Neuronal stem cell (in vitro differentiated cells): ENCODE results near the gene SLC8B1.

ENCODE experiments used
- DNase-seq: peaks from one replicate; pipeline ENCODE4 v3.0.0-alpha.2; 2013; ENCODE audit warnings: low spot score
- H2AFZ ChIP-seq: one replicate; pipeline ENCODE4 v1.6.1; 2013; ENCODE audit warnings: mild to moderate bottlenecking, low read length, inconsistent platforms
- H2AK5ac ChIP-seq: 2 replicates; pipeline ENCODE4 v1.6.1; 2013; ENCODE audit warnings: low read depth, mild to moderate bottlenecking, inconsistent platforms, low read length, moderate library complexity, mixed read lengths
- H2BK120ac ChIP-seq: 2 replicates; pipeline ENCODE4 v1.6.1; 2013; ENCODE audit warnings: low read depth, mild to moderate bottlenecking, inconsistent platforms, low read length, moderate library complexity, mixed read lengths
- H2BK12ac ChIP-seq: one replicate; pipeline ENCODE4 v1.6.1; 2013; ENCODE audit warnings: low read length, inconsistent platforms
- H2BK15ac ChIP-seq: 2 replicates; pipeline ENCODE4 v1.6.1; 2013; ENCODE audit warnings: mild to moderate bottlenecking, low read length, inconsistent platforms, mixed read lengths
- H2BK5ac ChIP-seq: one replicate; pipeline ENCODE4 v1.6.1; 2013; ENCODE audit warnings: inconsistent platforms, mild to moderate bottlenecking, low read length, moderate library complexity
- H3K14ac ChIP-seq: one replicate; pipeline ENCODE4 v1.6.1; 2013; ENCODE audit warnings: low read length, inconsistent platforms
- H3K18ac ChIP-seq: 2 replicates; pipeline ENCODE4 v1.6.1; 2013; ENCODE audit warnings: low read length, inconsistent platforms
- H3K23ac ChIP-seq: 2 replicates; pipeline ENCODE4 v1.6.1; 2013; ENCODE audit warnings: low read depth, mild to moderate bottlenecking, mixed read lengths, low read length, inconsistent platforms; ENCODE audit not compliant: poor library complexity
- H3K27ac ChIP-seq: replicated peaks from 3 replicates; pipeline ENCODE4 v1.5.1; 2013; ENCODE audit warnings: low read length, inconsistent platforms
- H3K27me3 ChIP-seq, 3 experiments: 2 replicates each; pipeline ENCODE4 v1.6.1; 2013; ENCODE audit warnings: low read length in 3 of 3, mild to moderate bottlenecking in 2 of 3, inconsistent platforms in 1 of 3, low read depth in 1 of 3, mixed read lengths in 1 of 3, moderate library complexity in 1 of 3; ENCODE audit not compliant: control insufficient read depth in 3 of 3, insufficient read depth in 3 of 3
- H3K36me3 ChIP-seq, 2 donors: replicated peaks in 1 of 2; 2 replicates each; pipeline ENCODE4 v1.6.1; 2013; ENCODE audit warnings: low read length in 2 of 2; ENCODE audit not compliant: control insufficient read depth in 2 of 2, insufficient read depth in 2 of 2
- H3K4ac ChIP-seq: 2 replicates; pipeline ENCODE4 v1.6.1; 2013; ENCODE audit warnings: inconsistent platforms, mild to moderate bottlenecking, low read length, moderate library complexity
- H3K4me1 ChIP-seq, 2 donors: 1 replicate in 1 of 2; 2 replicates in 1 of 2; pipeline ENCODE4 v1.6.1; 2013; ENCODE audit warnings: low read length in 2 of 2, low read depth in 1 of 2; ENCODE audit not compliant: control insufficient read depth in 2 of 2, insufficient read depth in 1 of 2
- H3K4me2 ChIP-seq: one replicate; pipeline ENCODE4 v1.6.1; 2013; ENCODE audit warnings: mild to moderate bottlenecking, low read length, inconsistent platforms; ENCODE audit not compliant: insufficient read depth, poor library complexity, severe bottlenecking
- H3K4me3 ChIP-seq, 2 donors: 2 replicates each; pipeline ENCODE4 v1.5.1; 2013; ENCODE audit warnings: low read length in 2 of 2, mild to moderate bottlenecking in 2 of 2, inconsistent platforms in 1 of 2, moderate library complexity in 1 of 2
- H3K79me1 ChIP-seq: one replicate; pipeline ENCODE4 v1.6.1; 2013; ENCODE audit warnings: low read depth, mild to moderate bottlenecking, inconsistent platforms, low read length, moderate library complexity
- H3K9ac ChIP-seq: one replicate; pipeline ENCODE4 v1.6.1; 2013; ENCODE audit warnings: mild to moderate bottlenecking, low read depth, low read length, inconsistent platforms; ENCODE audit not compliant: poor library complexity
- H3K9me3 ChIP-seq, 2 donors: replicated peaks in 1 of 2; 2 replicates each; pipeline versions ENCODE3 to v1.6.1; 2013; ENCODE audit warnings: low read length in 2 of 2, mild to moderate bottlenecking in 2 of 2, inconsistent platforms in 1 of 2, low read depth in 1 of 2, mixed read lengths in 1 of 2, moderate library complexity in 1 of 2; ENCODE audit not compliant: control insufficient read depth in 2 of 2, insufficient read depth in 1 of 2
- H4K8ac ChIP-seq: one replicate; pipeline ENCODE4 v1.6.1; 2013; ENCODE audit warnings: low read depth, mild to moderate bottlenecking, inconsistent platforms, low read length, moderate library complexity
- H4K91ac ChIP-seq: one replicate; pipeline ENCODE4 v1.6.1; 2013; ENCODE audit warnings: low read length, low read depth, mild to moderate bottlenecking, inconsistent platforms; ENCODE audit not compliant: poor library complexity
- WGBS, 2 donors: extraction: QIAGEN DNeasy Blood & Tissue Kit; methylation state at CpG; one replicate each; pipeline ENCODE4 v1.1.7; 2013; ENCODE audit warnings: missing lambda C conversion rate in 2 of 2, mixed read lengths in 1 of 2; ENCODE audit not compliant: insufficient read length in 2 of 2, insufficient replicate concordance in 1 of 2; ENCODE audit errors: extremely low coverage in 2 of 2; 5-methylcytosine and 5-hydroxymethylcytosine counted together

Gene SLC8B1

GRCh38 chr12:113328368-113328889, 6.5 kb downstream of the SLC8B1 start:
- H3K36me3 ChIP-seq, result no peaks in the 10 kb centered on the region
- no peak overlapping the region for H2BK5ac ChIP-seq
- no peak overlapping the region for H3K18ac ChIP-seq
- no peak overlapping the region for H3K9ac ChIP-seq
- no peaks in the 10 kb centered on the region for H3K27me3 ChIP-seq
- no peaks in the 10 kb centered on the region for H3K79me1 ChIP-seq
- no peak overlapping the region for H2AFZ ChIP-seq
- no peak overlapping the region for H3K27ac ChIP-seq
- H4K91ac ChIP-seq, result no peak overlapping the region
- no peaks in the 10 kb centered on the region for H3K4me1 ChIP-seq
- no peak overlapping the region for H2BK15ac ChIP-seq
- no peak for DNase-seq
- no peak overlapping the region for H3K4ac ChIP-seq
- H2AK5ac ChIP-seq, result no peak overlapping the region
- H3K4me2 ChIP-seq, result no peak overlapping the region
- H4K8ac ChIP-seq, result no peak overlapping the region
- no peak overlapping the region for H3K23ac ChIP-seq
- no peak overlapping the region for H3K4me3 ChIP-seq
- no peak overlapping the region for H3K14ac ChIP-seq
- no CpG with 5 or more reads among the region's 5 CpGs for WGBS, 2 donors
- peaks cover 0 to 2% of the 10 kb centered on the region in 2 donors for H3K9me3 ChIP-seq
- H2BK12ac ChIP-seq, result no peak overlapping the region
- H2BK120ac ChIP-seq, result no peak overlapping the region

GRCh38 chr12:113326775-113327395, 8.0 kb downstream of the SLC8B1 start:
- Histone ChIP-seq H3K4ac (no peak overlapping the region), H3K36me3 (no peaks in the 10 kb centered on the region), H4K8ac (no peak overlapping the region), H3K79me1 (no peaks in the 10 kb centered on the region), H2BK12ac (no peak overlapping the region), H3K18ac (no peak overlapping the region), H2BK5ac (no peak overlapping the region), H3K4me3 (no peak overlapping the region), H3K9me3 (peaks cover 0 to 4% of the 10 kb centered on the region in 2 donors), H3K23ac (no peak overlapping the region), H3K27me3 (no peaks in the 10 kb centered on the region), H3K27ac (no peak overlapping the region), H2AK5ac (no peak overlapping the region), H3K14ac (no peak overlapping the region), H4K91ac (no peak overlapping the region), H3K9ac (no peak overlapping the region), H2AFZ (no peak overlapping the region), H3K4me1 (no peaks in the 10 kb centered on the region), H2BK15ac (no peak overlapping the region), H3K4me2 (no peak overlapping the region), H2BK120ac (no peak overlapping the region)
- no CpG with 5 or more reads among the region's 4 CpGs for whole genome bisulfite sequencing, 2 donors
- DNase-seq, result no peak

DNA sequence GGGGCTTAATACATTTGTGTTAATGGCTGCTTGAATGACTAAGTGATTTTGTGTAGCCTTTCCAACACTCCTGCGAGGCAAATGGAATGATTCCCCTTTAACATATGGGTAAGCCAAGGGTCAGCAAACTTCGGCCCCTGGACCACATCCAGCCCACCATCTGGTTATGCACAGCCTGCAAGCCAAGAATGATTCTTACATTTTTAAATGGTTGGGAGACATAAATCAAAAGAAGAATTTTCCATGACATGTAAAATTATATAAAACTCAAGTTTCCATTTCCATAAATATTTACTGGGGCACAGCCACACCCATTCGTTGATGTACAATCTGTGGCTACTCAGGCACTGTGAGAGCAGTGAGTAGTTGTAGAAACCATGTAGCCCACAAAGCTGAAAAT, 9.0 kb downstream of the SLC8B1 start:
- Histone ChIP-seq H2BK15ac (no peak overlapping the region), H3K18ac (no peak overlapping the region), H3K9me3 (peaks cover 5% of the 10 kb centered on the region in 2 donors), H3K14ac (no peak overlapping the region), H3K23ac (no peak overlapping the region), H4K8ac (no peak overlapping the region), H3K9ac (no peak overlapping the region), H3K4me2 (no peak overlapping the region), H3K4me3 (no peak overlapping the region), H3K79me1 (no peaks in the 10 kb centered on the region), H2BK120ac (no peak overlapping the region), H3K4ac (no peak overlapping the region), H4K91ac (no peak overlapping the region), H3K27ac (no peak overlapping the region), H2BK12ac (no peak overlapping the region), H2AFZ (no peak overlapping the region), H2BK5ac (no peak overlapping the region), H3K36me3 (no peaks in the 10 kb centered on the region), H3K27me3 (no peaks in the 10 kb centered on the region), H3K4me1 (no peaks in the 10 kb centered on the region), H2AK5ac (no peak overlapping the region)
- WGBS, 2 donors, result no CpG with 5 or more reads among the region's 3 CpGs
- DNase-seq, result no peak

DNA sequence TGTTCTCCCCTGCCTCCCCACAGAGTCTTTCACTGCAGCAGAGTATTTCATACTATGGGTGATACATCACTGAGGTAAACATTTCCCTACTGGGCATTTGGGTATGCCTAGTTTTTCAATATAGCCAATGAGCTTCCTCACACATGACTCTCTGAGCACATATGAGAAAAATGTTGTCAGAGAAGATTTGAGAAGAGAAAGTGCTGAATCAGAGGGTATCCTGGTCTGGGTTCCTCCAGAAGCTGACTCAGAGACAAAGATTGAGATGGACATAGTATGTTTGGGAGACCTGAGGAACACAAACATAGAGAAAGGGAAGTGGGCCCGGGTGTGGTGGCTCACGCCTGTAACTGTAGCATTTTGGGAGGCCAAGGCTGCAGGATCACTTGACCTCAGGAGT, 12.6 kb downstream of the SLC8B1 start:
- no peaks in the 10 kb centered on the region for H3K79me1 ChIP-seq
- no peaks in the 10 kb centered on the region for H3K27me3 ChIP-seq
- H2BK120ac ChIP-seq, result no peak overlapping the region
- no peak overlapping the region for H2AFZ ChIP-seq
- no peak overlapping the region for H2BK5ac ChIP-seq
- no peak overlapping the region for H2BK15ac ChIP-seq
- H3K4me1 ChIP-seq, result no peaks in the 10 kb centered on the region
- H3K36me3 ChIP-seq, result peaks cover 4 to 17% of the 10 kb centered on the region in 2 donors
- no peak overlapping the region for H3K23ac ChIP-seq
- H3K14ac ChIP-seq, result no peak overlapping the region
- no peak overlapping the region for H3K27ac ChIP-seq
- WGBS, 2 donors, result no CpG with 5 or more reads among the region's 2 CpGs
- no peak overlapping the region for H3K18ac ChIP-seq
- H3K4me2 ChIP-seq, result no peak overlapping the region
- no peak overlapping the region for H4K91ac ChIP-seq
- H3K4ac ChIP-seq, result no peak overlapping the region
- no peak overlapping the region for H2AK5ac ChIP-seq
- no peak overlapping the region for H3K4me3 ChIP-seq
- no peak overlapping the region for H3K9ac ChIP-seq
- no peak overlapping the region for H4K8ac ChIP-seq
- peaks cover 5% of the 10 kb centered on the region in 2 donors for H3K9me3 ChIP-seq
- no peak for DNase-seq
- no peak overlapping the region for H2BK12ac ChIP-seq
